Activated CD4-positive, alpha-beta T cell treated with anti-CD3 and anti-CD28 coated beads for 48 hours (primary cell): ENCODE results near the gene TIMM22.

Experiments used
- DNase-seq: peaks from one replicate; pipeline ENCODE4 v3.0.0-alpha.2; 2020

Gene TIMM22

GRCh38 chr17:1002771-1003555 is 6.0 kb downstream of the TIMM22 start:
- no peak for DNase-seq

- DNase-seq = no peak
These were observed 6.7 kb downstream of the TIMM22 start for GRCh38 chr17:1003633-1003971.

GRCh38 chr17:1003972-1004768 is 7.2 kb downstream of the TIMM22 start:
- DNase-seq = no peak

GRCh38 chr17:1004769-1005295 is 7.9 kb downstream of the TIMM22 start:
- no peak for DNase-seq

GRCh38 chr17:1005361-1005946 is 8.5 kb downstream of the TIMM22 start:
- DNase-seq = no peak

- no peak for DNase-seq
These were observed 9.1 kb downstream of the TIMM22 start for GRCh38 chr17:1006054-1006453.

GRCh38 chr17:1007310-1008007 is 10.5 kb downstream of the TIMM22 start:
- no peak for DNase-seq

- DNase-seq = no peak
These were observed 11.3 kb downstream of the TIMM22 start for GRCh38 chr17:1008008-1008761.

- DNase-seq = no peak
These were observed 12.5 kb downstream of the TIMM22 start for GRCh38 chr17:1009229-1010085.

- DNase-seq = no peak
These were observed 13.1 kb downstream of the TIMM22 start for GRCh38 chr17:1010086-1010450.

GRCh38 chr17:1010586-1010985 is 13.7 kb downstream of the TIMM22 start:
- DNase-seq = no peak

- DNase-seq = no peak
These were observed 14.2 kb downstream of the TIMM22 start for GRCh38 chr17:1011138-1011537.

- no peak for DNase-seq
These were observed 15.1 kb downstream of the TIMM22 start for GRCh38 chr17:1011760-1012735.

- DNase-seq = no peak
These were observed 16.1 kb downstream of the TIMM22 start for GRCh38 chr17:1012823-1013728.

GRCh38 chr17:1013729-1014090 is 16.8 kb downstream of the TIMM22 start:
- DNase-seq = no peak

- DNase-seq = no peak
These were observed 21.6 kb downstream of the TIMM22 start for GRCh38 chr17:1018547-1018946.

- no peak for DNase-seq
These were observed 22.5 kb downstream of the TIMM22 start for GRCh38 chr17:1019451-1019850.

- DNase-seq = no peak
These were observed 24.2 kb downstream of the TIMM22 start for GRCh38 chr17:1021147-1021546.
